NCI-H1930 (cell line): ENCODE results near the gene ZNF197.
"Not testable (repeated sequence)": the region's sequence is repeated elsewhere in the genome, so short reads cannot be mapped to it uniquely, and the experiment has no call there.

ENCODE experiments used
- DNase-seq, 2 experiments: peaks; one replicate each; lab custom pipeline; 2025; lab: John Stamatoyannopoulos, UW

ZNF197 gene

DNA sequence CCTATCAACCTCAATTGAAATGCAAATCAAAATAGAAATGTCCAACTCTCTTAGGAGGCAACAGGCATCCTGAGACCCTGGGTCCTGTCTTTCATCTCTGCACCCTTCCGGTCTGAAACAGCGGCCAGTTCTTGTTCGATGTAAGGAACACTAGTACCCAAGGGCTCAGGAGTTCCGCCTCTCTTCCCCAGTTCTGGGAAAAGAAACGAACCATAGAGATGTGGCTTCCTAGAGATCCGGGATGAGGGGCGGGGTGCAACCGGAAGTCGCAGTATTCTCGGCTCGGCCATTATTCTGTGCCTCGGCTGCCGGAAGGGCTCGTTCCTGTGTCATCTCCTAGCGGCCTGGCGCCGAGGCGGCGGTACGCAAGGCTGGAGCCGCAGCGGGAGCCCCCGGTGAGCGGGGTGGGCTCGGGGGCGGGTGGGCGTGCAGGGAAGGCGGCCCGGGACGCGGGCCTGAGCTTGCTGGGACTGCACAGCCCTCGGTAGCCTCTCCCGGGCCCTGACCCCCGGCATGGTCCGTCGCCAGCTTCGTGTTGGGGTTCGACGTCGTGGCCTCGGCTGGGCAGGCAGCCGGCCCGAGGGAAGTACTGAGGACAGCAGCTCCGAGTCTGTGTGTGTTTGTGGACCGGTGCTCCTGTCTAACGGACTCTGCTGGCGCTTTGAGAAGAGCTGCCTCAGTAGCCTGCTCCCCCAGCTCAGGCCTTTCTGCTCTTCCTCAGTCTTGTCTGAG lies at the start of gene ZNF197:
TSS of gene ZNF197 (plus strand) at position 288 of the 732 bp plus-strand sequence. CDS start 4,119 bp downstream, outside the sequence.
- DNase-seq, result peak; percentile 74 to 81

DNA sequence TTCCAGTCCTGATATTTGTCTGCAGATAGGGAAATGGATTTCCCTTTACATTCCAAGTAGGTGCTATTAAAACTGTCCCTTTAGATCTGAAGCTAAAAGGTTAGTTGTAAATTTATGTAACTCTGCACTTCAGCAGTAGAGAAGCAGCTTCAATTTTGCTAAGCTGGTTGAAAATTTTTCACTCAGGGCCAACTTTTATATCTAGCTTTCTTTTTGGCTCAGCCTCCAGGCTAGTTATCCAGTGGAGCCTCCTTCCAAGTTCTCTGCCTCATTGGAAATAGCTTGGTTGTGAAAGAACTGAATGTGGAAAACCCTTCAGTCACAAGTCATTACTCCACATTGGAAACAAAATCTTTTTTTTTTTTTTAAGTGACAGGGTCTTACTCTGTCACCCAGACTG lies 48.2 kb upstream of the ZNF197 start:
- no peak for DNase-seq

DNA sequence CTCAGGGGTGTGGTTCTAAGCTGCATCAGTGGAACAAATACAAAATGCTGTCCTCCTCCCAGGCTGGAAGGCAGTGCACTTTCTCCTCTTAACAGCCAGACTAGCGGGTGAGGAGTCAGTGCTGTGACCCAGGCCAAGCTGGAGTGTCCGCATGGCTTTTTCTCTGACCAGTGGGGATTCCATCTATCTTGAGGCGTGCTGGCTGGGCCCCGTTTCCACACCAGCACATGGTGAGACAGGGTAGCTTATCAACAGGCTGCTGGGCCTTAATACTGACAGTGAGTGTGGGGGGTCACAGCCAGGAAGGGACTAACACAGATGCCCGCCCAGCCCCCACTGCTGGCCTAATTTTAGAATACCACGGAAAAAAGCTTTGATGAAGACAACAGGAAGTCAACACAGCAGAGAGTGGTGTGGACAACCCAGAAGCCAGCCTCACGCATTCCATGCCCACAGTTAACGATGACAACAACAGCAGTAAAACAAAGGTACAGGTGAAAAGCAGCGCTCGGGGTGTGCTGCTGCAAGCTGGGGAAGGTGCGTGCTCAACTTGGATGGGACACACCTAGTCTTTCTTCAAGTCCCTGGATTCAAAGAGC lies 47.4 kb upstream of the ZNF197 start:
- not testable (repeated sequence) for DNase-seq

DNA sequence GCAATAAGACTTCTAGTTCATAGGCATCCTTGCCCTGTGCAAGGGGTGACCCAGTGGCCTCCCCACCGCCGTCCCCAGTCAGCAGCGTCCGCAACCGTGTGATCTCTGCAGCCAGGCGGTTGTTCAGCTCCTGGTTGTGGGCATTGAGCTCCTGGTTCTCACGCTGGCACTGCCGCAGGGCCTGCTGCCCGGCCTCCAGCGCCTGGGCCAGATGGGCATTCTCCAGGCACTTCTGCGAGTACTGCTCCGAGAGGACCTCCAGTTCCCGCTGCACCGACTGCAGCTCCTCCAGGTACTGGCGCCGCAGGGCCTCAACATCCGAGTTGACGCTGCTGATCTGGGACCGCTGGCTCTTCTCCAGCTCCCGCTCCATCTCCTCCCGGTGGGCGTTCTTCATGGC lies 46.5 kb upstream of the ZNF197 start:
- DNase-seq, result not testable (repeated sequence)

DNA sequence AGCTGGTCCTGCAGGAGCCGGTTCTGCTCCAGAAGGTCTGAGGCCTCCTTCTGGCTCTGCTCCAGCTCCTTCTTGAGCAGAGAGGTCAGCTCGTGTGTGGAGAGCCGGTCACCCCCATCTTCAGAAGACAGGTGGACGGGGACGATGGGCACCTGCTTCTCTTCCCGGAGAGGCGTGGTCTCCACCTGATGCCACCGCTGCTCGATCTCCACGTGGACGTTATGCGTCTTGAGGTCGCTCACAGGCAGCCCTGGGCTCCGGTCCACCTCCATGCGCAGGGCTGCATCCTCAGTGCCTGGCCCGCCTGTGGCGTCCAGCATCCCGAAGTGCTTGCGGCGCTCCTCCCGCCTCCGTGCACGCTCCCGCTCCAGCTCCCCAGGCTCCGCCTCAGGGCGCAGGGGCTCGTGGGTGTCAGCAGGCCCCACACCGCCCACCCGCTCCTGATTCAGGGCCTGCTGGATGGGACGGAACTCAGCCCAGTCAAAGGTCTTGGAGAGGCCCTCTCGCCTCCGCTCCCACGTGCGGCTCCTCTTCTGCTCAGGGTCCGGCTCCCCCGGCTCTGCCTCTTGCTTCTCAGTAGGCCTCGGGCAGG lies 45.8 kb upstream of the ZNF197 start:
- not testable (repeated sequence) for DNase-seq

DNA sequence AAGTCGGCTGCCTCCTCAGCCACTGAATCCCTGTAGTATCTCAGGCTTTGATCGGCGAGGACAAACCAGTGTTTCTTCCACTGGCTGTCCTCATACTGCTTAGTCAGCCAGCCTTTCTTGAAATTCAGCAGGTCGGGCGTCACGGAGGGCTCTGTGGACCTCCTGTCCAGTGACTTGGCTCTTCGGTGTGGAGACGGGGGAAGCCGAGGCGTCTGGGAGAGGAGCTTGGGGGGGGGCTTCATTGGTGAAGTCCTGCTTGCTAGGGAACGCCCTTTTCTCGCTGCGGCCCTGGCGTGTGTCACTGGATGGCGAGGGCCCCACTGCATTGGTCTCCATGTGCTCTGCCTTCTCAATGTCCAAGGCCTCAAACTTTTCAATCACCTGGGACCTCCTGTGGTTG lies 45.1 kb upstream of the ZNF197 start:
- not testable (repeated sequence) for DNase-seq

DNA sequence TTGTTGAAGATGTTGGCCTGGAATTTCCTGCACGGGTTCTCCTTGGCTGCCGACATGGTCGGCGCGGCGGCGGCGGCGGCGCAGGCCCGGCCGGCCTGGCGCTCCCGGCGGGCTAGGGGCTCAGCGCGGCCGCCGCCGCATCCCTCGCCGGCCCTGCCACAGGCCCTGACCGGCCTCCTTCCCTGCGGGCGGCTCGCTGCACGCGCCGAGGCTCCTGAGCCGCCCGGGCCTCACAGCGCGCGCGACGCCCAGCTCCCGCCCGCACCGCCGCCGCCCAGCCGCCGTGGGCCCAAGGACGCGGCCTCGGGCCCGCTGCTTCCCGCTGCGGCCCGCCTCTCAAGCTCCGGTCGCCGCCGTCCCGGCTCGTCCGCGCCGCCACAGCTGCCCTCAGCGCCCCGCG lies 43.9 kb upstream of the ZNF197 start:
- DNase-seq, result not testable (repeated sequence)

DNA sequence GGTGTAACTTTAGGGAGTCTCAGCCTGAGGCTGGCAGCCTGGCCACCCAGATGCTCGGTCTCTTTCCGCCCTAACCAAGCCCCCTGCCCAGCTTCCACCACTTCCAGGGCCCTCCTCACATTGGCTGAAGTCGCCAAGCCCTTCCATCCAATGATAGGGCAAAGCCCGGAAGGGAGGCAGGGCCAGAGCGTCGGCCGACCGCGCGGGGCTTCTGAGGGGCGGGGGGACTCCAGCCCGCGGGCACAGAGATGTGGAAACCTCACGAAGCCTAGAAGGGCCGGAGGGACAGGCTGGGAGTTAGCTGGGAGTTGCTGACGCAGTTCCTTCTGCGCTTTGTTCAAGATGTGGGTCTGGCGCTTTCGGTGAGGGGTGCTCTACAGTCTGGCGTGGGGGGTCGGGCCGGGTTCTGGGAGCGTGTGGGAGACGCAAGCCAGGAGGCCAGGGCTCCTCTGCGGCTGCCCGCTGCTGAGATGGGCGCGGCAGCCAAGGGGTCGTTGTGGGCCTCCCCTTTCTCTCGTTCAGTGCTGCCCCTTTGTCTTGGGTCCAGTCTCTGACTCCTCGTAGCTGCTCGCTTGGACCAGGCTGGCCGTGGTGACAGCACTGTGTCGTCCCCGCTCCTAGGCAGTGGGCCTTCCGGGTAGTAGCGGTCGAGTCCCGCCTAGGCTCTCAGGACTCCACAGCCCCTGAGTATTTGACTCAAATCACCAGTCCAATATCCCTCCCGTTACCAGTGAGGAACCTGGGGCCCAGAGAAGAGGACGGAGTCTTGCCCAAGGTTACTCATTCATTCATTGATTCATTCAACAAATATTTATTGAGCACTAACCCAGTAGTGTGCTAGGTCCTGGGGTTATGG lies 40.0 kb upstream of the ZNF197 start, which contains the start of gene ZNF660:
TSS of gene ZNF660 (plus strand) at position 319 of the 856 bp plus-strand sequence. CDS start 9,230 bp downstream, outside the sequence.
- DNase-seq, result peak; percentile 59 to 67

DNA sequence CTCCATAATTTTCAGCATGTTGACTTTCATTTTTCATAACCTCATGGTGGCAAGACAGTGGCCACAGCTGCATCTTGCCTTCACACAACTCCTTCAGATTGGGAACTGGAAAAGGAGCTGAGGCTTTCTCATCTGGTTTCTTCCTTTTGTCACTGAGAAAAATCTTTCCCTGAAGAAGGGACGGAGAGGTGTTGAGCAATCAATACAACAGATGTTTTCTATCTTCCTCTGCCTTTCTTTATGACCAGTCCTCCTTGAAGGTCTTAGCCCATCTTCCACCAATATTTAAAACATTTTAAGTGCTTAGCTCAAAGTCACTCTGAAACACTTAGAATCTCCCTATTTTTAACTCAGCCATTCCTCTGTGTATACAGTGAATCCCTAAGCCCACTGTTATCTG lies 28.2 kb upstream of the ZNF197 start:
- DNase-seq, result no peak

DNA sequence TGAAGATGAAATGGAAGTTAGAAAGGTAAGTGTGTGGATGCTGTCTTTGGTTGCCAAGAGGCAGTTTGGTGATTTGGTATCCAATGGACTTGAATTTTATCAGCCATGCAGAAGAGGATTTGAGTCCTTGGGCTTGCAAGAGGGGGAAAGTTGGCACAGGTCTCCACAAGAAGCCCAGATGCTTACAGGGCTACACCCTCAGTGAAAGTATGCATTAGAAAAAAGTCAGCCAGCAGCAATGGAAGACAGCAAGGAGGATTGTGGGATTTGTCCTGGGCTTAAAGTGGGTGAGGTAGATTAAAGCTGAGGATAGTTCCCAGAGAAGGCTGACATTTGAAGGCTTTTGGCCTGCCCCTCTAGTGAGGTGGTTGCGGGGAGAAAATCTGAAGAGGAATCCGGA lies 23.1 kb upstream of the ZNF197 start:
- DNase-seq, result no peak

DNA sequence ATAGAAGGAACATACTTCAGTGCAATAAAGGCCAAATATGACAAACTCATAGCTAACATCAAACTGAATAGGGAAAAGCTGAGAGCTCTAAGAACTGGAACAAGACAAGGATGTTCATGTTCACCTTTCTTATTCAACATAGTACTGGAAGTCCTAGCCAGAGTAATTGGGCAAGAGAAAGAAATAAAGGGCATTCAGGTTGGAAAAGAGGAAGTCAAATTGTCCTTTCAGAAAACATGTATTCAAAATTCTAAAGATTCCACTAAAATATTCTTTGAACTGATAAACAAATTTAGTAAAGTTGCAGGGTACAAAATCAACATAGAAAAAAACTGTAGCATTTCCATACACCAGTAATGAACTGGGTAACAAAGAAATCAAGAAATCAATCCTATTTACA lies 12.2 kb upstream of the ZNF197 start:
- no peak for DNase-seq

DNA sequence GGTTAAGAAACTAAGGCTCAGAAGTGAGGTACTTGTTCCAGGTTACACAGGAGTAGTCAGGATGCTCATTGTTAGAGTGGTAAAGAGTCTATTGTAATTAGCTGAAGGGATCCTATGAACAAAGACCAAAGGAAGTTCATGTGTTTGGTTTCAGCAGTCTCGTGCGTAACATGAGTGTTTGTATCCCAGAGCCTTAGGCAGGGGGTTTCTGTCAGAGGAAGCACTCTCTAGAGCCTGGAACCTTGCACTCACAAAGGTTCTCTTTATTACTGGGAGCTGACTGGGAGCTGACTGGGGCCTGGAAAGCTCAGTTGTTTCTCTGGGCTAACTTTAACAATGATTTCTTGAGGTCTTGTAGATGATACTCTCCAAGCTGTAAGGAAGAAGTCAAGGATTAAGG lies 3.9 kb downstream of the ZNF197 start:
- DNase-seq, result no peak

DNA sequence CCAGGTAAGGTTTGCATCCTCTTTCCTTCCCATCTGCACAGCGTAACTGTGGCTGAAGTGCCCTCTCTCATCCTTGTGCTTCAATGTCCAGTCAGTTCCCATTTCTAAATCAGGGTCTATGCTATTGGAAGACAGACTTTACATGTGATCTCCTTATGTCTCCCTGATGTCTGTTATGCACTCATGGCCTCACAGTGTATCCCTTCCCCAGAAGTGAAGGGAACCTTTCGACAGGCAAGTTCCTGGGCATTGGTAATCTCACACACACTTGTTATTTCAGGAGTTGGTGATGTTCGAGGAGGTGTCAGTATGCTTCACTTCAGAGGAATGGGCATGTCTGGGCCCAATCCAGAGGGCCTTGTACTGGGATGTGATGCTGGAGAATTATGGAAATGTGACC lies 7.4 kb downstream of the ZNF197 start:
- no peak for DNase-seq

DNA sequence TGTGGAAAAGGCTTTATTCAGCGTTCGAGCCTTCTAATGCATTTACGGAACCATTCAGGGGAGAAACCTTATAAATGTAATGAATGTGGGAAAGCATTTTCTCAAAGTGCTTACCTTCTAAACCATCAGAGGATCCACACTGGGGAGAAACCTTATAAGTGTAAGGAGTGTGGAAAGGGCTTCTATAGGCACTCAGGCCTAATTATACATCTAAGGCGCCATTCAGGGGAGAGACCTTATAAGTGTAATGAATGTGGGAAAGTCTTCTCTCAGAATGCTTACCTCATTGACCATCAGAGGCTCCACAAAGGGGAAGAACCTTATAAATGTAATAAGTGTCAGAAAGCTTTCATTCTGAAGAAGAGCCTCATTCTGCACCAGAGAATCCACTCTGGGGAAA lies 17.5 kb downstream of the ZNF197 start:
- DNase-seq, result no peak

DNA sequence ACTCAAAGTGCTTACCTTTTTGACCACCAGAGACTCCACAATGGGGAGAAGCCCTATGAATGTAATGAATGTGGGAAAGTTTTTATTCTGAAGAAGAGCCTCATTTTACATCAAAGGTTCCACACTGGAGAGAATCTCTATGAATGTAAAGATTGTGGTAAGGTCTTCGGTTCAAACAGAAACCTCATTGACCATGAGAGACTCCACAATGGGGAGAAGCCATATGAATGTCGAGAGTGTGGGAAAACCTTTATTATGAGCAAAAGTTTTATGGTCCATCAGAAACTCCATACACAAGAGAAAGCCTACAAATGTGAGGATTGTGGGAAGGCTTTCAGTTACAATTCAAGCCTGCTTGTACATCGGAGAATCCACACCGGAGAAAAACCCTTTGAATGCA lies 18.2 kb downstream of the ZNF197 start:
- DNase-seq, result no peak

DNA sequence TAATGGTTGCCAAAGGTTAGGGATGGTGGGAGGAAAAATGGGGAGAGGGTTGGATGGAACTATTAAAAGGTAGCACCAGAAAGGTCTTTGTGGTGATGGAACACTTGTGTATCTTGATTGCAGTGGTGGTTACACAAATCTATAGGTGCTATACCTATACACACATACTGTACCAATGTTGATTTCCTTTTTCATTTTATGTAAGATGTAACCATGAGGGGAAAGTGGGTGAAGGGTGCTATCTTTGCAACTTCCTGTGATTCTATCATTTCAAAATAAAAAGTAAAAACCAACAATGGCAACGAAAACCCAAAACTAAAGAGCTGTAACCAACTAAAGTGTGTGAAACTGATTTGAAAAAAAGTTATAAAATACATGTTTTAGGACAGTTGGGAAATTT lies 22.9 kb downstream of the ZNF197 start:
- DNase-seq, result no peak

DNA sequence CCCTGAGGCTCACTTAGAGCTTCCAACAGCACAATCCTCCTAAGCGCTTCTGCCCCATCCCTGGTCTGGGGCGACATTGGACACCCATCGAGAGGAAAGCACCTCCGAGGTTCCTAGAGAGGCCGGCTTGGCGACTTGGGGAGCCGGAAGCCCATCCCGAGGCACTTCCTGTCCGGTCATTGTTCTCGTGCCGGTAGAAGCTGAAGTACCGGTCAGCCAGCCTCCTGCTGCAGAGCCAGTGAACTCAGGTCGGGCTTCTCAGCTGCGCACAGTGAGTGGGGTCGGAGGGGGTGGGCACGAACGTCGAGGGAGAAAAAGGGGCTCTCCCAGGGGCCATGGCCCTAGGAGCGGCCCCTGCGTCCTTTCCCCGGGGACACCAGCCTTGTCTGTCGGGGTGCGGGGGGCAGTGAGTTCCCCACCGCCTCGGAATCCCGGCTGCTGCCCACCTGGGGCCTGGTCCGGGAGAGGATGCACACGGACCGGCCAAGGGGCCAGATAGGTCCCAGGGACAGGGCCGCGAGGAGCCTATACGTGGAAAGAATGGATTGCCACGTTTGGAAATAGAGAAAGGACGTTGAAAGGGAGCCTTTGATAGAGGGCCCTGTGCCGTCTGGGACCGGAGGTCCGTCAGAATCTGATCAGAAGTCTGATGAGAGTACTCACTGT lies 23.9 kb downstream of the ZNF197 start, which contains the start of gene ZNF35:
TSS of gene ZNF35 (plus strand) at position 169 of the 666 bp plus-strand sequence. CDS start 2,336 bp downstream, outside the sequence.
- peak; percentile 41 to 73 for DNase-seq

DNA sequence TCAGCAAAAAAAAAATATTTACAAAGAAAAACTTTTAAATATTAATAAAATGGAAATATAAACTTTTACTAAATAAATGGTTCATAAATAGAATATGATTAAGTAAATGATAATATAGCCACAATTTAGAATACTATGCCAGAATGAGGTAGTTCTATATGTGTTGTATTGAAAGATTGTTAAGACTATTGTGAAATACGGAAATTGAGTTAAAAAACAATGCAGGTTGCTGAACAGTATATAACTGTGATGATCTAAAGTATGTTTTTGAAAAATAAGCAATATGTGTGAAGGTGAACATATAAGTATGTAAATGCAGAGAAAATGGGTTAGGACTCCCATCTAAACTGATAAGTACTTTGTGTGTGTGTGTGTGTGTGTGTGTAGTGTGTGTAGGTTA lies 24.9 kb downstream of the ZNF197 start:
- no peak for DNase-seq

DNA sequence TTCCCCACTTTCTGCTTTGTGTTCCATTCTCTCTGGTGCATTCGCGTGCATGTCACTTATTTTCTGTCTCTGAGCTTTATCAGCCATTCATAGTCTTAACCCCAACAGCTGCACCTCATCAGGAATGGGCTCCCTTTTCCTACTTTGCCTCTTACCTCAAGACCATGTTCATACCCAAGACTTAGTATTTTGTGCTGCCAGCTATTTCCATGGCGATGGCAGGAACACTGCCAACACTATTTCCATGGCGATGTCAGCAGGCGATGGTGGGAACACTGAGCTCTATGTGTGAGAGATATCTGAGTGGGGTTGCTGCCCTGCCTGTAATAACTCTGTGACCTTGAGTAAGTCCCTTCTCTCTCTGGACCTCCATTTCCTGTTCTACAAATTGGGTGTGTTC lies 29.2 kb downstream of the ZNF197 start:
- DNase-seq, result no peak

DNA sequence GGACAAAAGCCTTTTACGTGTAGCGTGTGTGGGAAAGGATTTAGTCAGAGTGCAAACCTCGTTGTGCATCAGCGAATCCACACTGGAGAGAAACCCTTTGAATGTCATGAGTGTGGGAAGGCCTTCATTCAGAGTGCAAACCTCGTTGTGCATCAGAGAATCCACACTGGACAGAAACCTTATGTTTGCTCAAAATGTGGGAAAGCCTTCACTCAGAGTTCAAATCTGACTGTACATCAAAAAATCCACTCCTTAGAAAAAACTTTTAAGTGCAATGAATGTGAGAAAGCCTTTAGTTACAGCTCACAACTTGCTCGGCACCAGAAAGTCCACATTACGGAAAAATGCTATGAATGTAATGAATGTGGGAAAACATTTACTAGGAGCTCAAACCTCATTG lies 34.2 kb downstream of the ZNF197 start:
- DNase-seq, result no peak

DNA sequence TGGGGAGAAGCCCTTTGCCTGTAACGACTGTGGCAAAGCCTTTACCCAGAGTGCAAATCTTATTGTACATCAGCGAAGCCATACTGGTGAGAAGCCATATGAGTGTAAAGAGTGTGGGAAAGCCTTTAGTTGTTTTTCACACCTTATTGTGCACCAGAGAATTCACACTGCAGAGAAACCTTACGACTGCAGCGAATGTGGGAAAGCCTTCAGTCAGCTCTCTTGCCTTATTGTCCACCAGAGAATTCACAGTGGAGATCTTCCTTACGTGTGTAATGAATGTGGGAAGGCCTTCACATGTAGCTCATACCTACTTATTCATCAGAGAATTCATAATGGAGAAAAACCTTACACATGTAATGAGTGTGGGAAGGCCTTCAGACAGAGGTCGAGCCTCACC lies 34.6 kb downstream of the ZNF197 start:
- DNase-seq, result no peak

DNA sequence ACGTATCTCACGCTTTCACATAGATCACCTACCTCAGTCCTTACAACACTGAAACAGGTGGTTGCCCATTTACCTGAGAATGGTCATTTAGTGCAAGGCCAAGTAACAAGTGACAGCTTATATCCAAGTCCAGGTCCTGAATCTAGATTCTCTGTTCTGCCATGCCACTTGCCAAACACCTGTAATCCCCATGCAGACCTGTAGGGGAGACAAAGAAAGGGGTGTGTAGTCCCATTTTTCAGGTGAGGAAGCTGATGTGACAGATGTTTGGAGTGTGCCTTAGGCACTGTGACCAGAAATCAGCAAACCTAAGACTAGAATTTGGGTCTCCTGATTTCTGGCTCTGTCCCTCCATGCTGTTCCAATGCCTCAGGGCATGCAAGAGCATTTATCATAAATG lies 36.4 kb downstream of the ZNF197 start:
- no peak for DNase-seq
